Upper lobe of right lung (tissue), 1 donor: ENCODE results near the gene TCEAL8. TPM values are rescaled to one million over a fixed set of nuclear protein-coding genes. Genes with fewer than 3 reads are reported as not detected.

Experiments
- ATAC-seq: fragments of 200-7000 bp; cut with Tn5 transposase; one replicate; pipeline ENCODE4 v1.9.1; 2020; ENCODE audit warnings: mild to moderate bottlenecking, moderate library complexity
- DNase-seq: peaks from one replicate; pipeline ENCODE4 v3.0.0-alpha.2; 2020
- H3K27ac ChIP-seq: fragments of 200-600 bp; one replicate; pipeline ENCODE4 v1.8.0; 2022
- H3K27me3 ChIP-seq: fragments of 200-600 bp; one replicate; pipeline ENCODE4 v1.8.0; 2022; ENCODE audit warnings: mild to moderate bottlenecking
- H3K36me3 ChIP-seq: fragments of 200-600 bp; one replicate; pipeline ENCODE4 v1.8.0; 2022
- H3K4me1 ChIP-seq: fragments of 200-600 bp; one replicate; pipeline ENCODE4 v1.8.0; 2022
- H3K4me3 ChIP-seq: fragments of 200-600 bp; one replicate; pipeline ENCODE4 v1.8.0; 2022; ENCODE audit warnings: mild to moderate bottlenecking
- H3K9me3 ChIP-seq: fragments of 200-600 bp; one replicate; pipeline ENCODE4 v1.8.0; 2022
- CTCF ChIP-seq: fragments of 200-600 bp; IDR thresholded peaks from one replicate; pipeline ENCODE4 v1.8.0; 2022; ENCODE audit warnings: antibody characterized with exemption
- intact Hi-C: fragments of 100-400 bp; cut with DNase I; formaldehyde crosslinking; loops from one replicate; pipeline ENCODE4 v1.11.0; 2022
- total RNA-seq: library from RNA; stranded (reverse); fragmentation: NEBNext Ultra II Directional; extraction: Animal tissue kit (Norgen Biotek cat#: 25700); gene quantifications from one replicate; pipeline ENCODE4 v1.2.1, GENCODE V29; 2021
- donor health status: DM: no; HTN: yes; CAD: no; lungs with severe emphysema.

TCEAL8 gene
- total RNA-seq, 1 donor from 2014 or later = 42.9 TPM

DNA sequence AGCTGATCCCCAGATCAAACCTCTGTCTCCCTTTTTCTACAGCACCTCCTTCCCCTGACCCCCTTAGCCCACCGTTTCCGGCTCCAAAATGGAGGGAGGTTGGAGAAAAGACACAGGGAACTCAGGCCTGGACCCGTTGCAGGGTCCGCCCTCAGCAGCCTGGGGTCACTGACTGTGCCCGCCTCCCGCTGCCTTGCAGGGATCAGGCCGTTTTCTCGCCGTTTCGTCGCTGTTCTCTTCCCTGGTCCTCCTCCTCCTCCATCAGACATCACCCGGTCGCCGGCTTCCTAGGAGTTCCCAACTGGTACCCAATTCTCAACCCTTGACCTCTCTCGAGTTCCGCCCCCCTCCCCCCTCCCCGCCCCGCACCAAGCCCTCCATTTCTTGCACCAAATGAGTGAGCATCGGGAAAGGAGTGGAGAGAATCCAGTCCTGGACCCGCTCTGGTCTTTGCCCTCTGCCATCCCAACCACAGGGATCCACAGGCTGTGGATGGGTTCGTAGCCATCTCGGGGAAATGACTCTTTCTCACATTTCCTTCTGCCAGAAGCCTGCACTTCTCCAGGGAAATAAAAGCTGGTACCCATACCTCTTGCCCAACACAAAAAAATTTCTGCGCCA lies 21.1 kb upstream of the TCEAL8 start:
- DNase-seq = no peak
- ATAC-seq = no peak
- H3K27me3 ChIP-seq = no peaks in the 10 kb centered on the region

GRCh38 chrX:103274284-103274683 lies 19.3 kb upstream of the TCEAL8 start:
- Histone ChIP-seq H3K9me3 (no peaks in the 10 kb centered on the region), H3K4me3 (no peak overlapping the region), H3K36me3 (no peaks in the 10 kb centered on the region), H3K27me3 (no peaks in the 10 kb centered on the region), H3K4me1 (no peaks in the 10 kb centered on the region), H3K27ac (no peak overlapping the region)
- DNase-seq = no peak
- ATAC-seq = no peak
- intact Hi-C loops = no loop called here
- TF ChIP-seq CTCF = no peak

More for the DNA sequence above, 21.1 kb upstream of the TCEAL8 start:
- no peaks in the 10 kb centered on the region for H3K4me1 ChIP-seq
- intact Hi-C loops = no loop called here
- no peak overlapping the region for H3K27ac ChIP-seq
- no peak overlapping the region for H3K4me3 ChIP-seq
- no peaks in the 10 kb centered on the region for H3K36me3 ChIP-seq
- no peak for TF ChIP-seq CTCF
- no peaks in the 10 kb centered on the region for H3K9me3 ChIP-seq

- no peaks in the 10 kb centered on the region for H3K36me3 ChIP-seq
- ATAC-seq = no peak
- no peak for DNase-seq
- no peak overlapping the region for H3K4me3 ChIP-seq
- TF ChIP-seq CTCF = no peak
- H3K9me3 ChIP-seq = no peaks in the 10 kb centered on the region
- intact Hi-C loops = no loop called here
- H3K4me1 ChIP-seq = peaks cover 5% of the 10 kb centered on the region
- H3K27me3 ChIP-seq = no peaks in the 10 kb centered on the region
- H3K27ac ChIP-seq = no peak overlapping the region
Observed at GRCh38 chrX:103258275-103258674, 3.3 kb upstream of the TCEAL8 start.

DNA sequence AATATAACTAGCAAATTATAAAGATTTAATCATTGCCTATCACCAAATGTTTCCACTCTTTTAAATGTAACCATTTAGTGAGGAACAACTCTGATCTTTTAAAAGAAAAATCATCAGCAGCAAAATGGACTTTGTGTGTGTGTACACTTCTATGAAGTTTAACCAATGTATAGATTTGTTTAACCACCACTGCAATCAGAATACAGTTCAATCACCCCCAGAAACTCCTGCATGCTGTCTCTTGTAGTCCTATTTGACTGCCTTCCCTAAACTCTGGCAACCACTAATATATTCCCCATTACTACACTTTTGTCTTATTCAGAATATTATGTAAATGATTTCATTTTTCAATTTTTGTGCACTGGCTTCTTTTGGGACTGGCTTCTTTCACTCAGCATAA lies 1.7 kb upstream of the TCEAL8 start:
- no peaks in the 10 kb centered on the region for H3K27me3 ChIP-seq
- ATAC-seq = no peak
- no peaks in the 10 kb centered on the region for H3K9me3 ChIP-seq
- H3K27ac ChIP-seq = no peak overlapping the region
- intact Hi-C loops = no loop called here
- no peak for TF ChIP-seq CTCF
- no peak for DNase-seq
- H3K4me3 ChIP-seq = no peak overlapping the region
- H3K36me3 ChIP-seq = no peaks in the 10 kb centered on the region
- H3K4me1 ChIP-seq = peaks cover 6% of the 10 kb centered on the region

DNA sequence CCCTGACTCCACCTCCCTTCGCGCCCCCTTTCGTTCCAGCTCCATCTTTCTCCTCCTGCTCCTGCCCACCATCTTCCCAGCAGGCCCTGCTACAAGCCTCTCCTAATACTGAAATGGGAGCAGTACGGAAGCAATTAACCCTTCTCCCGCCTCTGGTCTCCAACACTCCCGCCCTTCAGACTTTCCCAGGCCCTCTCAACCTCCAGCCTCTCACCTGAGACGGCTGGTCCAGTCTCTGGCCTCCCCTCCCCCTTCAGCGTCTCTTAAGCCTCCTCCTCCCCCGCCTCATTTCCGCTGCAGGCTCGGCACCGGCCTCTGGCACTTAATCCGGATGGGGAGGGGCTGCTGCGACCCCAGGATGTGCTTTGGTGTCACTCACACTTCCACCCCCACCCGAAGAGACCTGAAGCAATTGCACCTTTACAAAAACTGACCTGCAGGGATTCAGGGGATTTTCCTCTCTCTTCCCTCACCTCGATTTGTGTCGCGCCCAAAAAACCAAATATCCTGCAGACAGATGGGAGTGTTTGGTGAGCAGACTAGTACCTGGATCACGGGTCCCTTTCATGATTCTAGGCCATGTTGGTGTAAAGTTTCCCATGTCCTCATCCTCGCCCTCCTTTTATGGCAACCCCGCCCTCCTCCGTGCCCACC lies 657 bp downstream of the TCEAL8 start:
- H3K9me3 ChIP-seq = no peaks in the 10 kb centered on the region
- ATAC-seq (peak; percentile 87), DNase-seq (peak; percentile 78)
- no peaks in the 10 kb centered on the region for H3K27me3 ChIP-seq
- H3K4me3 ChIP-seq = peak overlapping the region; percentile 66
- no peak for TF ChIP-seq CTCF
- peaks cover 6% of the 10 kb centered on the region for H3K4me1 ChIP-seq
- H3K27ac ChIP-seq = peak overlapping the region; percentile 80
- no peaks in the 10 kb centered on the region for H3K36me3 ChIP-seq
- intact Hi-C loops = no loop called here
